ENCODE measurements around the gene ZNF319.

DNA sequence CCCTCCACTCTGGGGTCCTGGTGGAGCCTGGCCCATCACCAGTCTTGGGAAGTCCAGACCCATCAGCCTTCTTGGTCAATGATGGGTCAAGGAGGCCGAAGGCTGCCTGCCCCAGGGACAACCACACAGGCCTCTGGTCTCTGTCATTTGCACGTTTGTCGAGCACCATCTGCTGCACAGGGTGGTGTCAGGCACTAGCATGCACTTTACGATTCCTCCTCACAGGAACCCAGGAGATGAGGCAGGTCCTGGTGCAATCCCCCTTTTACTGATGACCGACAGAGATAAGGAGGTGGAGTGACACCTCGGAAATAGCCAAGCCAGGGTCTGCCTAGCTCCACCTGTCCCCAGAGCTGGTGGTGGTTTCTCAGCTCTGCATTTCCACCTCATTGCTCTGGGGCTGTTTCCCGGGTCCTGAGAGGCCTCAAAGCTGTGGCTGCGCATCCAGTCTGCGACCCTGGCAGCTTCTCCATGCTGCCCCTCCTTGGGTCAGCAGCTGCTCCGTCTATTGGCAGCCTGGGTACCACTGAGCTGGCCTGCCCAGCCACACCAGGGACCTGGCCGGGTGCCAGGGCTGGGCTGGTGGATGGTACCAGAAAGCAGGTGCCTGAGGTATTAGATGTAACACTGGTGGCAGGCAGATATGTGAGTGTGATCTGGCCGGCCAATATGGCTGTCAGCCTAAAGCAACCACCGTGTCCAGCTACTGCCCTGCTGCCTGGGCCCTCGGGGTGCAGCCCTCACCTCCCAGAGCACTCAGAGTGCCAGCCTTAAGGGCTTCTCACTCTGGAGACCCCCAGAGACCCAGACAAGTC lies 35.1 kb upstream of the ZNF319 start:
- TF ChIP-seq, protein P1, sequence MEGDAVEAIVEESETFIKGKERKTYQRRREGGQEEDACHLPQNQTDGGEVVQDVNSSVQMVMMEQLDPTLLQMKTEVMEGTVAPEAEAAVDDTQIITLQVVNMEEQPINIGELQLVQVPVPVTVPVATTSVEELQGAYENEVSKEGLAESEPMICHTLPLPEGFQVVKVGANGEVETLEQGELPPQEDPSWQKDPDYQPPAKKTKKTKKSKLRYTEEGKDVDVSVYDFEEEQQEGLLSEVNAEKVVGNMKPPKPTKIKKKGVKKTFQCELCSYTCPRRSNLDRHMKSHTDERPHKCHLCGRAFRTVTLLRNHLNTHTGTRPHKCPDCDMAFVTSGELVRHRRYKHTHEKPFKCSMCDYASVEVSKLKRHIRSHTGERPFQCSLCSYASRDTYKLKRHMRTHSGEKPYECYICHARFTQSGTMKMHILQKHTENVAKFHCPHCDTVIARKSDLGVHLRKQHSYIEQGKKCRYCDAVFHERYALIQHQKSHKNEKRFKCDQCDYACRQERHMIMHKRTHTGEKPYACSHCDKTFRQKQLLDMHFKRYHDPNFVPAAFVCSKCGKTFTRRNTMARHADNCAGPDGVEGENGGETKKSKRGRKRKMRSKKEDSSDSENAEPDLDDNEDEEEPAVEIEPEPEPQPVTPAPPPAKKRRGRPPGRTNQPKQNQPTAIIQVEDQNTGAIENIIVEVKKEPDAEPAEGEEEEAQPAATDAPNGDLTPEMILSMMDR (IDR thresholded peaks at IDR 0.05): no peak
- TF ChIP-seq POLR2A (IDR thresholded peaks at IDR 0.05): no peak
- no peak for TF ChIP-seq POLR2AphosphoS5 (IDR thresholded peaks at IDR 0.05; ENCODE audit: insufficient read depth in 1 of 2, low read depth in 1 of 2)

Data from vagina (tissue), 2 donors.